DND-41 (cell line): ENCODE measurements around the gene STX2.
"Not testable (repeated sequence)": the region's sequence is repeated elsewhere in the genome, so short reads cannot be mapped to it uniquely, and the experiment has no call there.

Experiments
- ATAC-seq: fragments of 200-7000 bp; cut with Tn5 transposase; 3 replicates; pipeline ENCODE4 v1.9.1; 2021; ENCODE audit warnings: low read depth; ENCODE audit not compliant: insufficient read depth
- DNase-seq: peaks from one replicate; pipeline ENCODE4 v3.0.0-alpha.2; 2020
- H2AFZ ChIP-seq: 2 replicates; pipeline ENCODE4 v1.6.0; 2012; ENCODE audit warnings: low read depth, low read length
- H3K27ac ChIP-seq: 2 replicates; pipeline ENCODE4 v1.5.1; 2012; ENCODE audit warnings: low read length, inconsistent platforms
- H3K27me3 ChIP-seq: fragments of 200-600 bp; sonication (generic); 2 replicates; pipeline ENCODE4 v1.6.0; 2012; ENCODE audit warnings: low read length, mild to moderate bottlenecking, inconsistent platforms; ENCODE audit not compliant: insufficient read depth, poor library complexity
- H3K36me3 ChIP-seq: 2 replicates; pipeline ENCODE4 v1.5.1; 2012; ENCODE audit warnings: low read length, inconsistent platforms; ENCODE audit not compliant: insufficient read depth
- H3K4me1 ChIP-seq: 2 replicates; pipeline ENCODE4 v1.5.1; 2012; ENCODE audit warnings: mild to moderate bottlenecking, low read length; ENCODE audit not compliant: insufficient read depth
- H3K4me2 ChIP-seq: 2 replicates; pipeline ENCODE4 v1.6.0; 2012; ENCODE audit warnings: mild to moderate bottlenecking, moderate library complexity, low read length, inconsistent platforms; ENCODE audit not compliant: insufficient read depth
- H3K4me3 ChIP-seq, 2 experiments: fragments of 200-600 bp in 1 of 2; shearing (Covaris generic) in 1 of 2; 2 replicates each; pipeline ENCODE4 v1.5.1; 2012 to 2016; ENCODE audit warnings: inconsistent platforms in 2 of 2, low read length in 2 of 2, mild to moderate bottlenecking in 2 of 2, low read depth in 1 of 2, moderate library complexity in 1 of 2
- H3K79me2 ChIP-seq: 2 replicates; pipeline ENCODE4 v1.6.0; 2012; ENCODE audit warnings: low read length, inconsistent platforms; ENCODE audit not compliant: insufficient read depth
- H3K9ac ChIP-seq: 2 replicates; pipeline ENCODE4 v1.6.0; 2012; ENCODE audit warnings: low read depth, mild to moderate bottlenecking, inconsistent platforms, low read length, moderate library complexity
- H3K9me3 ChIP-seq: 2 replicates; pipeline ENCODE4 v1.5.1; 2012; ENCODE audit warnings: low read length, moderate library complexity, mild to moderate bottlenecking, inconsistent platforms; ENCODE audit not compliant: insufficient read depth, severe bottlenecking
- H4K20me1 ChIP-seq: 2 replicates; pipeline ENCODE4 v1.6.0; 2012; ENCODE audit warnings: low read length; ENCODE audit not compliant: insufficient read depth
- EZH2 ChIP-seq: IDR thresholded peaks from 3 replicates; pipeline ENCODE4 v1.6.1; 2012; ENCODE audit warnings: borderline replicate concordance, low read depth, mild to moderate bottlenecking, moderate library complexity, low read length, inconsistent platforms; ENCODE audit not compliant: severe bottlenecking
- TF ChIP-seq, protein P1 (sequence below): IDR thresholded peaks from 2 replicates; pipeline ENCODE4 v1.5.1; 2012; ENCODE audit warnings: borderline replicate concordance, low read length, moderate library complexity, mild to moderate bottlenecking; ENCODE audit not compliant: poor library complexity, severe bottlenecking; ENCODE audit errors: extremely low read depth

The STX2 gene

DNA sequence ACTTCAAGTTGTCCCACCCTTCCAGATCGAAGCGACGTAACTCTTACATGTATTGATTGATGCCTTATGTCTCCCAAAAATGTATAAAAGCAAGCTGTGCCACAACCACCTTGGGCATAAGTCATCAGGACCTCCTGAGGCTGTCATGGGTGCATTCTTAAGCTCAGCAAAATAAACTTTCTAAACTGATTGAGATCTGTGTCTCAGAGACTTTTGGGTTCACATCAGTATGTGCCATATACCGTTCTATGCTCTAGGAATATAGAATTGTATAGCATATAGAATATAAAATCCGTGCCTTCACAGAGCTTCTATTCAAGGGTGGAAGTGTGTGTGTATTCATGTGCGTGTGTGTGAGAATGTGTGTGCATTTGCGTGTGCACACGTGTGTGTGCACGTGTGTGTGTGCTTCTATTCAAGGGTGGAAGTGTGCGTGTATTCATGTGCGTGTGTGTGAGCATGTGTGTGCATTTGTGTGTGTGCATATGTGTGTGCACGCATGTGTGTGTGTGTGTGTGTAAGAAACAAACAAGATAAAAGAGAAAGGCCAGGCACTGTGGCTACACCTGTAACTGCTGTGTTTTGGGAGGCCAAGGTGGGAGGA is 11.5 kb upstream of the STX2 start:
- ATAC-seq (no peak), DNase-seq (no peak)
- Histone ChIP-seq H3K27ac (no peak overlapping the region), H3K9me3 (no peaks in the 10 kb centered on the region), H3K79me2 (no peaks in the 10 kb centered on the region), H4K20me1 (no peaks in the 10 kb centered on the region), H3K9ac (no peak overlapping the region), H3K36me3 (no peaks in the 10 kb centered on the region), H3K4me2 (no peak overlapping the region), H3K4me3 (no peak overlapping the region), H3K27me3 (no peaks in the 10 kb centered on the region), H2AFZ (no peak overlapping the region), H3K4me1 (no peaks in the 10 kb centered on the region)
- TF ChIP-seq, protein P1, sequence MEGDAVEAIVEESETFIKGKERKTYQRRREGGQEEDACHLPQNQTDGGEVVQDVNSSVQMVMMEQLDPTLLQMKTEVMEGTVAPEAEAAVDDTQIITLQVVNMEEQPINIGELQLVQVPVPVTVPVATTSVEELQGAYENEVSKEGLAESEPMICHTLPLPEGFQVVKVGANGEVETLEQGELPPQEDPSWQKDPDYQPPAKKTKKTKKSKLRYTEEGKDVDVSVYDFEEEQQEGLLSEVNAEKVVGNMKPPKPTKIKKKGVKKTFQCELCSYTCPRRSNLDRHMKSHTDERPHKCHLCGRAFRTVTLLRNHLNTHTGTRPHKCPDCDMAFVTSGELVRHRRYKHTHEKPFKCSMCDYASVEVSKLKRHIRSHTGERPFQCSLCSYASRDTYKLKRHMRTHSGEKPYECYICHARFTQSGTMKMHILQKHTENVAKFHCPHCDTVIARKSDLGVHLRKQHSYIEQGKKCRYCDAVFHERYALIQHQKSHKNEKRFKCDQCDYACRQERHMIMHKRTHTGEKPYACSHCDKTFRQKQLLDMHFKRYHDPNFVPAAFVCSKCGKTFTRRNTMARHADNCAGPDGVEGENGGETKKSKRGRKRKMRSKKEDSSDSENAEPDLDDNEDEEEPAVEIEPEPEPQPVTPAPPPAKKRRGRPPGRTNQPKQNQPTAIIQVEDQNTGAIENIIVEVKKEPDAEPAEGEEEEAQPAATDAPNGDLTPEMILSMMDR = no peak
- TF ChIP-seq EZH2 = no peak

DNA sequence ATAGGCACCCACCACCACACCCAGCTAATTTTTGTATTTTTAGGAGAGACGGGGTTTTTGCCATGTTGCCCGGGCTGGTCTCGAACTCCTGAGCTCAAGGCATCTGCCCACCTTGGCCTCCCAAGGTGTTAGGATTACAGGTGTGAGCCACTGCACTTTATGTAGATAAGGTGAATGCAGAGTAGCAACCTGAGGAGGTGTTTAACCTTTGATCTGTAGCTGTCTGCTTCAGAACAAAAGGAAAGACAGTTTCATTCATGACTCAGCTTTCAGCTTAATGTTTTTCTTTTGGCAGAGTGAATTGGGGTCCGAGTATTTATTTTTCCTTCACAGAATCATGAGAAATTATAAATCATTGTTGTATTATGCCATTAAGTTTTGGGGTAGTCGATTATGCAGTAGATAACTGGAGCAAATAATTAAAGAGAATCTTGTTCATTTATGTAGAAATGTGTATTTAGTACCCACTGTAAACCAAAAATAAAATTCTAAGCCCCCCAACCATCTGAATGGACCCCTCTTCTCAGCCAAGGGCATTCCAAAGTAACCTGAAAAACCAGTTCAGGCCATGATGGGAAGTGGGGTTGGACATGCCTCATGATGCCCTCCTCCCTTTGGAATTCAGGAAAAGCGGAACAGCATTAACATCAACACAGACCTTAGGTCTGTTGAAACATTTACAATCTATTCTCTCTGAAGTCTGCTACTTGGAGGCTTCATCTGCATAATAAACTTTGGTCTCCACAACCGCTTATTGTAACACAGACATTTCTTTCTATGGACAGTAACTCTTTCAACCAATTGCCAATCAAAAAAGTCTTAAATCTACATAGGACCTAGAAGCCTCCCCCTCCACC is 10.7 kb upstream of the STX2 start:
- H3K4me3 ChIP-seq = no peak overlapping the region
- H3K36me3 ChIP-seq = no peaks in the 10 kb centered on the region
- no peak overlapping the region for H3K27ac ChIP-seq
- no peaks in the 10 kb centered on the region for H3K9me3 ChIP-seq
- no peaks in the 10 kb centered on the region for H3K27me3 ChIP-seq
- H4K20me1 ChIP-seq = no peaks in the 10 kb centered on the region
- no peaks in the 10 kb centered on the region for H3K4me1 ChIP-seq
- no peak overlapping the region for H2AFZ ChIP-seq
- no peak overlapping the region for H3K4me2 ChIP-seq
- no peaks in the 10 kb centered on the region for H3K79me2 ChIP-seq
- ATAC-seq (no peak), DNase-seq (no peak)
- H3K9ac ChIP-seq = no peak overlapping the region
- TF ChIP-seq, protein P1 = no peak
- TF ChIP-seq EZH2 = no peak

DNA sequence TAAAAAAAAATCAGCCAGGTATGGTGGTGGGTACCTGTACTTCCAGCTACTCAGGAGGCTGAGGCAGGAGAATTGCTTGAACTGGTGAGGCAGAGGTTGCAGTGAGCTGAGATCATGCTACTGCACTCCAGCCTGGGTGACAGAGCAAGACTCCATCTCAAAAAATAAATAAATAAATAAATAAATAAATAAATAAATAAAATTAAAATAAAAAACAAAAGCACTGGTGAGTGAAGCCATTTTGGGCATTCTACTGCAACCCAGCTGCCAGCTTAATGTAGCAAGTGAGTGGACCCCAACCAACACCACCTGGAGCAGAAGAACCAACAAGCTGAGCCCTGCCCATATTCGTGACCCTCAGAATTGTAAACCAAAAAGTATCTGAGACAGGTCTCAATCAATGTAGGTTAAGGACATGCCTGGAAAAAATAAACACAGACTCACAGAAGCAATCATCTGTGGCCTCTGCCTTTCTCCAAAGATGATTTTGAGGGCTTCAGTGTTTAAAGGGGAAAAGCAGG is 9.8 kb upstream of the STX2 start:
- H3K4me1 ChIP-seq, H3K4me2 ChIP-seq, H3K79me2 ChIP-seq, H3K36me3 ChIP-seq, H3K9ac ChIP-seq, H3K9me3 ChIP-seq, H3K27me3 ChIP-seq, H2AFZ ChIP-seq, H4K20me1 ChIP-seq, DNase-seq, ATAC-seq, H3K27ac ChIP-seq, H3K4me3 ChIP-seq: not testable (repeated sequence)

DNA sequence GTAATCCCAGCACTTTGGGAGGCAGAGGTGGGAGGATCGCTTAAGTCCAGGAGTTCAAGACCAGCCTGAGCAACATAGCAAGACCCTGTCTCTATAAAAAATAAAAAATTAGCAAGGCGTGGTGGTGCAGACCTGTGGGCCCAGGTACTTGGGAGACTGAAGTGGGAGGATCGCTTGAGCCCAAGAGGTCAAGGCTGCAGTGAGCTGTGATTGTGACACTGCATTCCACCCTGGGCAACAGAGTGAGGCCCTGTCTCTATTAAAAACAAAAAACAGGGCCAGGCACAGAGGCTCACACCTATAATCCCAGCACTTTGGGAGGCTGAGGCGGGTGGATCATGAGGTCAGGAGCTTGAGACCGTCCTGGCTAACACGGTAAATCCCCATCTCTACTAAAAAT is 9.1 kb upstream of the STX2 start:
- H3K4me2 ChIP-seq, H3K9ac ChIP-seq, H3K27me3 ChIP-seq, H2AFZ ChIP-seq, ATAC-seq, DNase-seq, H3K79me2 ChIP-seq, H3K4me3 ChIP-seq, H3K36me3 ChIP-seq, H3K27ac ChIP-seq, H4K20me1 ChIP-seq, H3K4me1 ChIP-seq, H3K9me3 ChIP-seq: not testable (repeated sequence)
